ENCODE measurements around the gene KIRREL1. TPM values are rescaled to one million over a fixed set of nuclear protein-coding genes. Genes with fewer than 3 reads are reported as not detected.
A peak's percentile ranks its signal among the peaks of the same experiment; 100 is the strongest.

Gene KIRREL1
- total RNA-seq, 1 donor: 120 TPM

DNA sequence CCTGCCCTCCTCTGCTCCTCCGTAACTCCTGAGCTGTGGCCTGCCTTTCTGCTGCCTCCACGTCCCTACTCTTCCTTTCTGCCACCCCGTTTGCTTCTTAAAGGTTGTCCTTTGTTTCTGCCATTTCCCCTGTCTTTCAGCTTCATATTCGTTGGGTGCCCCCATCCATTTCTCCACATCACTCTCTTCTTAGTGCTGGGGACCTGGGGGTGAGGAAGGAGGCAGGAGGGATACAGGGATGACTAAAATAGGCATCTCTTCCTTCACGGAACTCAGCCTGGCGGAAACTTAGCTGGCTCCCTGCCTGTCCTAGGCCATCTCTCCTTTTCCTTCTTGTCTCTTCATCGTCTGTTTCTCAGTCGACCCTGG lies 120.3 kb downstream of the KIRREL1 start:
- H3K4me3 ChIP-seq (ENCODE audit: low read depth, low read length): no peak overlapping the region
- TF ChIP-seq, protein P1, sequence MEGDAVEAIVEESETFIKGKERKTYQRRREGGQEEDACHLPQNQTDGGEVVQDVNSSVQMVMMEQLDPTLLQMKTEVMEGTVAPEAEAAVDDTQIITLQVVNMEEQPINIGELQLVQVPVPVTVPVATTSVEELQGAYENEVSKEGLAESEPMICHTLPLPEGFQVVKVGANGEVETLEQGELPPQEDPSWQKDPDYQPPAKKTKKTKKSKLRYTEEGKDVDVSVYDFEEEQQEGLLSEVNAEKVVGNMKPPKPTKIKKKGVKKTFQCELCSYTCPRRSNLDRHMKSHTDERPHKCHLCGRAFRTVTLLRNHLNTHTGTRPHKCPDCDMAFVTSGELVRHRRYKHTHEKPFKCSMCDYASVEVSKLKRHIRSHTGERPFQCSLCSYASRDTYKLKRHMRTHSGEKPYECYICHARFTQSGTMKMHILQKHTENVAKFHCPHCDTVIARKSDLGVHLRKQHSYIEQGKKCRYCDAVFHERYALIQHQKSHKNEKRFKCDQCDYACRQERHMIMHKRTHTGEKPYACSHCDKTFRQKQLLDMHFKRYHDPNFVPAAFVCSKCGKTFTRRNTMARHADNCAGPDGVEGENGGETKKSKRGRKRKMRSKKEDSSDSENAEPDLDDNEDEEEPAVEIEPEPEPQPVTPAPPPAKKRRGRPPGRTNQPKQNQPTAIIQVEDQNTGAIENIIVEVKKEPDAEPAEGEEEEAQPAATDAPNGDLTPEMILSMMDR (IDR thresholded peaks at IDR 0.05; ENCODE audit: insufficient read depth, low read depth, low read length): no peak
- no peak for DNase-seq (ENCODE audit: low read depth)

DNA sequence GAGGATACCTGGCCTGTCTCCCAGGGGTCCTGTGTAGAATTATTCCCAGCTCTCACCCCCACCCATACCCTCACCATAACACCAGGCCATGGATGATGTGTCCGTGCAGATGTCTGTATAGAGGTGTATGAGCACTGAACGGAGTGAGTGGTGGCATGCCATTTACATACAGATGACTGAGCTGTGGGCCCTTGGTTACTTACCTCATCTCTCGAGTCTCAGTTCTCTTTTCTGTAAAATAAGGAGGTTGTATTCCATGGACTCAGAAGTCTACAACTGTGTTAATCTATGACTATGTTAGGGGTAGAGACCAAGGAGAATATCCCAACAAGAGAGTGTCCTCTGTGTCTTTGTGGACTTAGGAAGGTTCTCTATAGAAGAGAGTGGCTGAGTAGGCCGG lies 121.7 kb downstream of the KIRREL1 start:
- DNase-seq (ENCODE audit: low read depth): no peak
- no peak overlapping the region for H3K4me3 ChIP-seq (ENCODE audit: low read depth, low read length)
- TF ChIP-seq, protein P1 (IDR thresholded peaks at IDR 0.05; ENCODE audit: insufficient read depth, low read depth, low read length): no peak

DNA sequence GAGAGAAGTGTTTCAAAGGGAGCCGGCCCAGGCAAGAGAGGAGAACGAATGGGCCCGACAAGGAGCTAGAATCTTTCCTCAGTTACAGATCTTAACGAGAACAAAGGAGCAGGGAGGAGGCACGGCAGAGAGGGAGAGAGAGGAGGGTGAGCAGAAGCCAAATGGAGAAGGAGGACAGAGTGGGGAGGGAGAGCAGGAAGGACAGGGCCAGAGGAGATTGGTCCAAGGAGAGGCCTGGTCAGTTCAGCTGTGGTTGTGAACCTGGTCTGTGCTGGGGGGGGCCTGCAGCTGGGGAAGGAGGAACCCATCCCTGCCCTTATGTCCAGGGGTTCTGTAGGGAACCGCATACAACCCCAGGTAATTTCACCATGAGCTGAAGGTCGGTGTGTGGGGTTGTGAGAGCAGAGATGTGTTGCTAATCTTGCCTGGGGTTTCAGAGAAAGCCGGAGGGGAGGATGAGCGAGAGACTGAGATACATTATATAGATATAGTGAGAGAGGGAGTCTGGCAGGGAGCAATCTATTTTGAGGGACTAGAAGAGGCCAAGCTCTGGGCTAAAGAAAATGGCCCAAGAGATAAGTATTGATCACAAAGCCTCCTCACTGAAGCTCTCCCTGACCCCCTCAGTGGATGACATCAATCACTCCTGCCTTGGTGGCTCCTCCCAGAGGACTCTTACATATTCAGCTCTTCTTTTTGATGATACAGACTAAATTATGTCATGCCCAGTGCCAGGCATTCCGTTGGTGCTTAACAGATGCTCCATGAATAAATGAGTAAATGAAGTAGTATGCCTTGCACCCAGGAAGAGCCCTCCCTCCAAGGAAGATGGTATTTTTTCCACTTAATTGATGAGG lies 123.1 kb downstream of the KIRREL1 start:
- TF ChIP-seq, protein P1 (IDR thresholded peaks at IDR 0.05; ENCODE audit: insufficient read depth, low read depth, low read length): no peak
- no peak for DNase-seq (ENCODE audit: low read depth)
- H3K4me3 ChIP-seq (ENCODE audit: low read depth, low read length): no peak overlapping the region

DNA sequence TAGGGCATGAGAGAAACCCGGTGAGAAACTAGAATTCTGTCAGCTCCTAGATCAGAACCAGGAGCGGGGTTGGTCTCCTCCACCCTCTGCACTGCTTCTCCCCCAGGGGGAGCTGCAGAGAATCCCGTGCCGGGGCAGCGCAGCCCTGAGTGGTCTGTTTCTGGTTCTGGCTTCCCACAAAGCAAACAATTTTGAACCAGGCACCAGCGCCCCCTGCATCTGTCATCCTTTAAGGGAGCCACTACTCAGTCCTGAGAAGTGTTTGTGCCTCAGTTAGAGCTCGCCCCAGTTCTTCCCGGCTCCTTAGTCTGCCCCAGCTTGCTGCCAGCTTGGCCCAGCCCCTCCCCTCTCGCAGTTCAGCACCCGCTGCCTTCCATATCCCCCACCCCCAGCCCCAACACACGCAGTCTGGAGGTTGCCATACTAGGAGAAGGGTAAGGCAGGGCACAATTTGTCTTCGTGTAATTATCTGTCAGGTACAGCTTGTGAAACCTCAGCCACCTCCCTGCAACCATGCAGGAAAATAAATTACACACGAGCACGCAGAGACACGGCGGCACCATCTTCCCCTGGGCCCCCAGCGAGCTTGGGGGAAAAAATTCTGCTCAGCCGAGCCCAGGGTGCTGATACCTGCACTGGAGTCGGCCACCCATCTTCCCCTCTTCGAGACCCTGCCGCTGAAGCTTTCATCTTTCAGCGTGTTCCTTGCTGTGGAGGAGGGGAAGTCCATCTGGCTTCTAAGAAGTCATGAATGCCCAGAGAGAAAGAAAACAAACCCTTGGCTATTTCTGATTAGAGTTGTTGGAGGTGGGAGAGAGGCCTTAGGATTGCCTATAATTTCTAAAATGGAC lies 124.6 kb downstream of the KIRREL1 start:
- no peak overlapping the region for H3K4me3 ChIP-seq (ENCODE audit: low read depth, low read length)
- peak; percentile 29 for DNase-seq (ENCODE audit: low read depth)

DNA sequence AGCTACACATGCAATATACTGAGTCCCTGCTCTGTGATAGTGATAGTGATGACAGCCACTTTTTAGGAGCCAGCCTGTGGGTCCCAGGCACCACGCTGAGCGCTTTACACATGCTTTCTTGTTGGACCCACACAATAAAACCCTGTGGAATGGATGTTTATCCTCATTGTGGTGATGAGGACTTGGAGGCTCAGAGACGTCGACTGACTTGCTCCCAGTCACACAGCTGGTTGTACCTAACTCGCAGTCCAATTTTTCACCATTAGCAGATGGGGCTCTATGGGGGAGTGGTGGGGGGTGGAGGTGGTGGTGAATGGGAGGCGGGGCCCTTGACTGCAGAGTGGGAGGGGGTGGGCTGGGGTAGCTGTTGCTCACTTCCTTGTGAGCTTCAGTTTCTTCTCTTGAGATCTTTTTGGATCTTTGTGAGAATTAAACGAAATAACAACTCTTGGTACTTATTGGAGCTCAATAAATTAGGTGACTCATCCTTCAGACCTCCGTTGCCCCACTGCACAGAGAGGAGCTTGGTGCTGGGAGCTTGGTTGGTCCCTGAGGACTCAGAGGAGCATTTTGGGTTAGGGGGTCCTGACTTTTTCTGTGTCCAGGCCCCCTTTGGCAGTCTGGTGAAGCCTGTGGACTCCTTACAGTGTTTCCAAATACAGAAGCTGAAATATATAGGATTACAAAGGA lies 125.4 kb downstream of the KIRREL1 start:
- H3K4me3 ChIP-seq (ENCODE audit: low read depth, low read length): no peak overlapping the region
- DNase-seq (ENCODE audit: low read depth): no peak
- TF ChIP-seq, protein P1 (IDR thresholded peaks at IDR 0.05; ENCODE audit: insufficient read depth, low read depth, low read length): no peak

More for the DNA sequence above, 124.6 kb downstream of the KIRREL1 start:
- TF ChIP-seq, protein P1 (IDR thresholded peaks at IDR 0.05; ENCODE audit: insufficient read depth, low read depth, low read length): peak; percentile 53

DNA sequence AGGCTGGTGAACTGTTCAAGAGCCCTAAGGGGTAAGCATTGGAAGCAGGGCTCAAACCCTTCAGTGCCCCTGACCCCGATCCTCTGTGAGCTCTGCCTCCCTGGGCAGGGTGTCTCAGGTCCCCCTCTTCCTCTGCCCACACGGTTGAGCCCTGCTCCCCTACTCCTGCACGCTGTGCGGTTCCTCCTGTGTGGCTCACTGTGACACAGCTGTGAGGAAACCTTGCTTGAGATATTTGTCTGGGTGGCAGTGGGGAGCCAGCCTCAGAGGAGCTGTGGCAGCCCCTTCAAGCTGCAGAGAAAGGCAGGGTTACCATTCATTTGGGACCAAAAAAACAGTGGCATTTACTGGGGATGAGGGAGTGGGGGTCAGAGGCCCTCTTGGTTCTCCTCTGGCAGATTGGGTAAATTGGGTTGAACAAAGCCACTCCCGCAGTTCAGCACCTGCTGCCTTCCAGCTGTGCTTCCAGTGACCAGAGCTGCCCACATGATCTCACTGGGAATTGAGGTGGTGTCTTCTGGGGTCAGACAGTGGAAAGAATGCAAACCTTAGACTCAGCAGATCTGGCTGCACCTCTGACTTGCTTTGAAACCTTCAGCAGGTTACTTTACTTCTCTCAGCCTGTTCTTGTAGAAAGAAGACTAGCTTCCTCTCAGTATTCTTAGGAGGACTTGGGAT lies 126.7 kb downstream of the KIRREL1 start:
- DNase-seq (ENCODE audit: low read depth): no peak
- H3K4me3 ChIP-seq (ENCODE audit: low read depth, low read length): no peak overlapping the region
- TF ChIP-seq, protein P1 (IDR thresholded peaks at IDR 0.05; ENCODE audit: insufficient read depth, low read depth, low read length): no peak

All from fibroblast of villous mesenchyme (primary cell).